IMR-90 (cell line): Measurements from ENCODE around the gene CARMIL1.
A peak's percentile ranks its signal among the peaks of the same experiment; 100 is the strongest.

Experiments
- BHLHE40 ChIP-seq: fragments of 150-350 bp; IDR thresholded peaks from 2 replicates; pipeline ENCODE4 v1.6.1; 2016; ENCODE audit warnings: mild to moderate bottlenecking, low read depth, low read length
- POLR2A ChIP-seq: IDR thresholded peaks from 2 replicates; pipeline ENCODE4 v1.6.1; 2012; ENCODE audit warnings: mild to moderate bottlenecking, low read depth, low read length
- RAD21 ChIP-seq: IDR thresholded peaks from 2 replicates; pipeline ENCODE4 v1.6.1; 2012; ENCODE audit warnings: low read length, improper control_type of control experiment
- SMC3 ChIP-seq: fragments of 150-350 bp; IDR thresholded peaks from 2 replicates; pipeline ENCODE4 v1.6.1; 2016; ENCODE audit warnings: low read depth, mild to moderate bottlenecking, antibody characterized with exemption, low read length, moderate library complexity
- TF ChIP-seq, protein P1 (sequence below): conservative IDR thresholded peaks from 2 replicates; pipeline ENCODE4 v1.5.1; 2012; ENCODE audit warnings: mild to moderate bottlenecking, low read depth, low read length, improper control_type of control experiment

DNA sequence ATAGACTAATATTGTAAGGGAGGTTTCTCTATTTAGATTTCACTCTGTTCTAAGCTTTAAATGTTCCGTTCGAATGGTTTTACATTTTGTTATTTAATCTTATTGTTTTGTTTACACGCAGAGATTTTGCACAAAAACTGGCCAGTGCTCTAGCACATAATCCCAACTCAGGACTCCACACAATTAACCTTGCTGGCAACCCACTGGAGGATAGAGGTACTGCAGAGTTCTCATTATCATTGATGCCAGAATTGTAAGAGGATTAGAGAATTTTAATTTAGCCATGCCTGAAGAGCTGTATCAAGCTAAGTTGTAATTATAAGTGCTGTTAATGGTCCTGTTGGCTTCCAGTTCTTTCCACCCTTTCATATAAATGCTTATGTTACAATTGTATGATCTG, 193.1 kb downstream of the CARMIL1 start:
- TF ChIP-seq, protein P1, sequence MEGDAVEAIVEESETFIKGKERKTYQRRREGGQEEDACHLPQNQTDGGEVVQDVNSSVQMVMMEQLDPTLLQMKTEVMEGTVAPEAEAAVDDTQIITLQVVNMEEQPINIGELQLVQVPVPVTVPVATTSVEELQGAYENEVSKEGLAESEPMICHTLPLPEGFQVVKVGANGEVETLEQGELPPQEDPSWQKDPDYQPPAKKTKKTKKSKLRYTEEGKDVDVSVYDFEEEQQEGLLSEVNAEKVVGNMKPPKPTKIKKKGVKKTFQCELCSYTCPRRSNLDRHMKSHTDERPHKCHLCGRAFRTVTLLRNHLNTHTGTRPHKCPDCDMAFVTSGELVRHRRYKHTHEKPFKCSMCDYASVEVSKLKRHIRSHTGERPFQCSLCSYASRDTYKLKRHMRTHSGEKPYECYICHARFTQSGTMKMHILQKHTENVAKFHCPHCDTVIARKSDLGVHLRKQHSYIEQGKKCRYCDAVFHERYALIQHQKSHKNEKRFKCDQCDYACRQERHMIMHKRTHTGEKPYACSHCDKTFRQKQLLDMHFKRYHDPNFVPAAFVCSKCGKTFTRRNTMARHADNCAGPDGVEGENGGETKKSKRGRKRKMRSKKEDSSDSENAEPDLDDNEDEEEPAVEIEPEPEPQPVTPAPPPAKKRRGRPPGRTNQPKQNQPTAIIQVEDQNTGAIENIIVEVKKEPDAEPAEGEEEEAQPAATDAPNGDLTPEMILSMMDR, result 0 out of 2 replicates have a peak, but pooled peaks have one; percentile 11
- TF ChIP-seq SMC3 (no peak), POLR2A (no peak), RAD21 (no peak), BHLHE40 (no peak)
